Bronchial epithelial cell (primary cell): ENCODE data around the gene TRIM46. TPM values are rescaled to one million over a fixed set of nuclear protein-coding genes. Genes with fewer than 3 reads are reported as not detected.

Experiments
- DNase-seq: peaks from one replicate; pipeline ENCODE4 v3.0.0-alpha.2; 2010; ENCODE audit warnings: low read depth
- FAIRE-seq: peaks from 2 replicates; lab custom pipeline; 2011; peaks lifted over from hg19 to GRCh38; lab: Jason Lieb, UNC
- H3K27me3 ChIP-seq: 2 replicates; pipeline ENCODE4 v1.5.1; 2011; ENCODE audit warnings: low read length; ENCODE audit not compliant: control insufficient read depth, insufficient read depth
- H3K36me3 ChIP-seq: 2 replicates; pipeline ENCODE4 v1.5.1; 2011; ENCODE audit warnings: low read length; ENCODE audit not compliant: control insufficient read depth, insufficient read depth
- H3K4me3 ChIP-seq: 2 replicates; pipeline ENCODE4 v1.5.1; 2011; ENCODE audit warnings: mild to moderate bottlenecking, low read depth, low read length, control low read depth
- CTCF ChIP-seq: IDR thresholded peaks from 2 replicates; pipeline ENCODE4 v1.5.1; 2011; ENCODE audit warnings: mild to moderate bottlenecking, moderate library complexity, low read length, control low read depth, inconsistent platforms; ENCODE audit not compliant: insufficient read depth, severe bottlenecking
- total RNA-seq: library from RNA; depleted of rRNA; stranded (reverse); fragments of >200 nt; gene quantifications from 2 replicates; pipeline ENCODE4 v1.2.1, GENCODE V29; 2014

TRIM46 gene
- total RNA-seq: 0.26 and 0.64 TPM in 2 replicates

GRCh38 chr1:155173478-155174323 lies at the start of gene TRIM46:
TSS of gene TRIM46 (plus strand) at chr1:155173849. CDS start at chr1:155173967, 118 bp downstream.
- Histone ChIP-seq H3K36me3 (peaks cover 3% of the 10 kb centered on the region), H3K27me3 (no peaks in the 10 kb centered on the region), H3K4me3 (peak within 1 kb of the TSS; percentile 76)
- FAIRE-seq (no peak), DNase-seq (peak; percentile 21)
- TF ChIP-seq CTCF: no peak

GRCh38 chr1:155124503-155125463 lies 48.9 kb upstream of the TRIM46 start:
- H3K4me3 ChIP-seq: no peak overlapping the region
- no peaks in the 10 kb centered on the region for H3K27me3 ChIP-seq
- FAIRE-seq (no peak), DNase-seq (peak; percentile 69)
- TF ChIP-seq CTCF: no peak
- H3K36me3 ChIP-seq: peaks cover 2% of the 10 kb centered on the region

- Histone ChIP-seq H3K36me3 (peaks cover 2% of the 10 kb centered on the region), H3K4me3 (no peak overlapping the region), H3K27me3 (no peaks in the 10 kb centered on the region)
- FAIRE-seq: no peak
- peak; percentile 84 for DNase-seq
- TF ChIP-seq CTCF: peak; percentile 9
Observed at GRCh38 chr1:155125511-155125945, 48.1 kb upstream of the TRIM46 start.

GRCh38 chr1:155125946-155126555 lies 47.6 kb upstream of the TRIM46 start:
- H3K4me3 ChIP-seq: peak overlapping the region; percentile 96
- TF ChIP-seq CTCF: no peak
- FAIRE-seq (no peak), DNase-seq (no peak)
- peaks cover 3% of the 10 kb centered on the region for H3K36me3 ChIP-seq
- H3K27me3 ChIP-seq: no peaks in the 10 kb centered on the region

- FAIRE-seq (no peak), DNase-seq (no peak)
- Histone ChIP-seq H3K36me3 (peaks cover 9% of the 10 kb centered on the region), H3K4me3 (peak overlapping the region; percentile 96), H3K27me3 (no peaks in the 10 kb centered on the region)
- no peak for TF ChIP-seq CTCF
Observed at GRCh38 chr1:155126556-155127104, 47.0 kb upstream of the TRIM46 start.
